Cerebellar nuclear complex (tissue), 1 donor: ENCODE data around the gene CEP250.
"Not testable (repeated sequence)": the region's sequence is repeated elsewhere in the genome, so short reads cannot be mapped to it uniquely, and the experiment has no call there.

ENCODE experiments used
- DNase-seq, 2 experiments: peaks; one replicate each; lab custom pipeline; 2025; lab: John Stamatoyannopoulos, UW

CEP250 gene

DNA sequence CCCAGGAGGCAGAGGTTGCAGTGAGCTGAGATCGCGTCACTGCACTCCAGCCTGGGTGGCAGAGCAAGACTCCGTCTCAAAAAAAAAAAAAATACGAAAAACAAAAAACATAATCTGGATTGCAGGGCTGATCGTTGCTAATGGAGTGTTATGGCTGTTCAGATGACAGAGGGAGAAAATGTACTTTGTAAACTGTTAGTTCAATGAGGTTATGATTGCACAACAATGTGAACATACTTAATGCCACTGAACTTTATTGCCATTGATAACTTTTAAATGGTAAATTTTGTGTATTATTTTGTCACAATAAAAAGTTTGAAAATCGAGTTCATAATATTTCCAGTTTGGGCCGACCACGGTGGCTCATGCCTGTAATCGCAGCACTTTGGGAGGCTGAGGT lies 63.6 kb downstream of the CEP250 start:
- no peak for DNase-seq

DNA sequence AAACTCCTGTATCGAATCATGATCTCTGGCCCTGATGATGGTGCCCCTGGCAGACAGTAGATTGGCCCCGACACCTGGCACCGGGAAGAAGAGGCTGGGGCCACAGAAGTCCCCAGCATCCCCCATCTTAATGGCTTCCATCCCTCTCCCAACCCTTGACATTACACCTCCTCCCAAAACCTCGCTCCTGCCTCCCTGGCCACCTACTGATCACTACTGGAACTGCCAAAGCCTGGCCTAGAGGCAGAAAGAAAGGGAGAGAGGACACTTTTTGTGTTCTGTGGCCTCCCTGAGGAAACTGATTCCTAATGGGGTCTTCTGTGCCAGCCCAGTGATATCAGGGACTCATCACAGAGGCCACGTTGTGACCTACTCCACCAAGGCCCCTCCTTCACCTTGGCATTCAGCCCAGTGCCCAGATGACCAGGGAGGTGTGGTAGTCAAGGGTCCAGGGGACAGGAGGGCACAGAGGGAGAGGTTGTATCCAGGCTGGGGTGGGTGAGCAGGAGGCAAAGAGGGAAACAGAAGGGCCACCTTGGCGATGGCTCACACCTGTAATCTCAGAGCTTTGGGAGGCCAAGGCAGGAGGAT lies 68.0 kb downstream of the CEP250 start:
- DNase-seq, result no peak

DNA sequence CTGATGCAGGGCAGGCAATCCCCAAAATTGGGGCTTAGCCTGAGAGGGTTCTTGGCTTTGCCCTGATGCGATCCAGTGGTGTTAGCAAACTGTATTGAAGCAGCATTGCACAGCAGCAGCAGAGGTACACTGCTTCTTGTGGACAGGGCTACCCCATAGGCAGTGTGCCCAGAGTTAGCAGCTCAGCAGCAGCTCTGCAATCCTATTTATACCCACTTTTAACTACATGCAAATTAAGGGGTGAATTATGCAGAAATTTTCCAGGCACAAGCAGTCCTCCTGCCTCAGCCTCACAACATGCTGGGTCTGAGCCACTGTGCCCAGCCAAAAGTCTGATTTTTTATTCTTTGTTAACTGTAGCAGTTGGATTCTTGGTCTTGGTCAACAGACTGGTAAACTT lies 70.2 kb downstream of the CEP250 start:
- no peak for DNase-seq

DNA sequence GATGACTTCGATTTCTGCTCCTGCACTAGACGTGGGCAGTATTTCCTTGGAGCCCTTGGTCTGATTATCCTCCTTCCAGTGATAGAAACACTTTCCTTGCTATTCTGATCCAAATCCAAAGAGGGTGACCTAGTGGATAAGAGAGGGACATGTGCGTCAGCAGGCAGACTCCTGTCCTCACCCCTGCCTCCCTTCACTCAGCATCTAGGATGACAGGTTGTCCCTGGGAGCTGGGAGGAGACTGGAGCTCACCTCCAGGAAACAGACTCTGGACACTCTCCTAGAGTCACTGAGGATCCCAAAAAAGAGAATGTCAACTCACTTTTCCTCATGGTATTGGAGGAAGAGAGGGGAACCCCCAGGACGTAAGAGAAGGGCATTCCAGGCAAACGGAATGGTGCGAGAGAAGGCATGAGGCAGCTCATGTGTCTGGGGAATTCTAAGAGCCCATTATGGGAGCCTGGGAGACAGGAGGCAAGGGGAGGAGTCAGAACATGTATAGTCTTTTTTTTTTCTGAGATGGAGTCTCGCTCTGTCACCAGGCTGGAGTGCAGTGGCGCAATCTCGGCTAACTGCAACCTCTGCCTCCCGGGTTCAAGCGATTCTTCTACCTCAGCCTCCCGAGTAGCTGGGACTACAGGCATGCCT lies 71.8 kb downstream of the CEP250 start:
- no peak for DNase-seq

DNA sequence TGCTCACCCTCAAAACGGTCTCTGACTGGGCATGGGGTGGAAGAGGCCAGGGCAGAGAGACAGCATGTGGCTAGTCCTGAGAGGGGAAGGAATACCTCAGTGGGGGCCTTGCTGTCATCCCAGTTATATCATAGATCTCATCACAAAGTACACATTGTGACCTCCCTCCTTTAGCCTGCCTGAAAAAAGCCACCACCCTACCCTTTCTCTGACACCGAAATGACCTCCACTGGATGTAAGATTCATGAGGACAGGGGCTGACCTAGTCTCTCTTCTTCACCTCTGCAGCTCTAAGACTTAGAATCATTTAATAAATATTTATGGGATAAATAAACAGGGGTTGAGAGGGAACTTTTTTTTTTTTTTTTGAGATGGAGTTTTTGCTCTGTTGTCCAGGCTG lies 74.2 kb downstream of the CEP250 start, which contains the start of gene C20orf173:
Gene C20orf173, minus strand, starts transcription at position 101 of the 400 bp plus-strand sequence. CDS start 279 bp downstream, outside the sequence.
- DNase-seq, result no peak

DNA sequence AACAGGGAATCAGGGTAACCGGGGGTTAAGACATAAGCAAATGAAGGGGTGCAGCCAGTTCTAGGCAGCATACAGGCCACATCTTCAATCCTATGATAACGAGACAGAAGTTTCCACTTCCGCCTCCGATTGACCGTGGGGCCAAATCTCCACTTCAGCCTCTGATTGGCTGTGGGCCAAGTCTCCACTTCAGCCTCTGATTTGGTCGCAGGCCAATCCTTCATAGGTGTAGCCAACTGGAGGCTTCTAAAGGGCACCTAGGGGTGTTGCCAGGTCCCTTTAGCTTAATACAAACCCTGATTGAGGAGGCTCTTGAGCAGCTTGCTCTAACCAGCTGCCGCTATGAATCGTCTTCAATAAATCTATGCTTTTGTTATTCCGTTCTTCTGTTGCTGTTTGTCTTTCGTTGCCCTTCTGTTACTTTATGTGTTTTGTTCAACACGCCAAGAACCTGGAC lies 84.4 kb downstream of the CEP250 start:
- no peak for DNase-seq

DNA sequence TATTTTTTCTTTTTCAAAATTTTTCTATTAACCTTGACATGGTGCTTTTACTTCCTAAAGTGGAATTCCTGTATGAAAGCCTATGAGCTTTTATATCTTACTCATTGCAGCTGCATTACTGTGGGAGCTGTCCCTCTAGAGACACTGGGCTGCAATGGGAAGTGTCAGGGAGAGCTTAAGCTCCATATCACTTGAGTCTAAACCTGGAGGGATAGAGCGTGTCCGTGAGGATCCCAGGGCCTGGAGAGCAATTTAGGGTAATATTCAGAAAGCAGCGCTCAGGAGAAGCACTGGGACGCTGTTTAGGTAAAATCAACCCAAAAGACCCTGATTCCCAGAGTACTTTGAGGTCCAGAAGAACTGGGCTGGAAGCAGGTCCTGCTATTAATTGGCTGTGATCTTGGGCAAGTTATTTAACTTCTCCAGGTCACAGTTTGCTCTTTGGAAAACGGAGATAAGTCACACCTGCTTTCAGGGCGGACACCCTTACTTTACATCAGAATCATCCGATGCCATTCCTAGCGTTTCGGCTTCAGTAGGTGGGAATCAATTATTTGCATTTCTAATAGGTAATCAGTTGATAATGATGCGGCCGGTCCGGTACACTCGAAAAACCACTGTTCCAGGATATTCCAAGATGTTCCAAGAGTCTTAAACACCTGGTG lies 85.9 kb downstream of the CEP250 start:
- DNase-seq, result no peak

DNA sequence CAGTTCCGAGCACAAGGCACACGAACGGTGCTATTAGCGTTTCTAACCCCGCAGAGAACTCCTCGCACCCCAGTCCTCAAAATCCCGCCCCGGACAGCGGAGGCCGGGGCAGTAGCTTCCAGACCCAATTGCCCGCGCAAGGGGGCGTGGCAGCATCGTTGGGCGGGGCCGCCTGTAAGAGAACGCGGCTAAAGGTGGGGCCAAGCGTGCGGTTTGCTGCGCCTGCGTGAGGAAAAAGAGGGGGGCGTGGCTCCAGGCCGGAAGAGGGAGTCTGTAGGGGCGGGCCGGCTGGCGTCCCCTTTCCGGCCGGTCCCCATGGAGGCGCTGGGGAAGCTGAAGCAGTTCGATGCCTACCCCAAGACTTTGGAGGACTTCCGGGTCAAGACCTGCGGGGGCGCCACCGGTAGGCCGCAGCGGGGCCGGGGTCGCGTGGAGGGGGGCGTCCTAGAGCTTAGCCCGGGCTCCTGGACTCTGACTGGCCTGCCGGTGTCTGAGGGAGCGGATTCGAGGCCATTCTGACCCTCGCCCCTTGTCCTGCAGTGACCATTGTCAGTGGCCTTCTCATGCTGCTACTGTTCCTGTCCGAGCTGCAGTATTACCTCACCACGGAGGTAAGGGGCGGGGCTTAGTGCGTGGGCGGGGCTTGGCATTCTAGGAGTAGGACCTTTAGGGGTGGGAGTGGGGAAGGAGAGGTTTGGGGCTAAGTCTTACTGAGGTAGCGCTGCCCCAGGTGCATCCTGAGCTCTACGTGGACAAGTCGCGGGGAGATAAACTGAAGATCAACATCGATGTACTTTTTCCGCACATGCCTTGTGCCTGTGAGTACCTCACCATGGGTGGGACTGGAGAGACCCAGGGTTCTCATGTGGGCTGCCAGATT lies 86.6 kb downstream of the CEP250 start, which contains the start of gene ERGIC3:
Gene ERGIC3, plus strand, starts transcription at position 296 of the 880 bp plus-strand sequence. Its CDS starts 20 bp downstream, at position 316.
- DNase-seq, result peak; percentile 49 to 67

DNA sequence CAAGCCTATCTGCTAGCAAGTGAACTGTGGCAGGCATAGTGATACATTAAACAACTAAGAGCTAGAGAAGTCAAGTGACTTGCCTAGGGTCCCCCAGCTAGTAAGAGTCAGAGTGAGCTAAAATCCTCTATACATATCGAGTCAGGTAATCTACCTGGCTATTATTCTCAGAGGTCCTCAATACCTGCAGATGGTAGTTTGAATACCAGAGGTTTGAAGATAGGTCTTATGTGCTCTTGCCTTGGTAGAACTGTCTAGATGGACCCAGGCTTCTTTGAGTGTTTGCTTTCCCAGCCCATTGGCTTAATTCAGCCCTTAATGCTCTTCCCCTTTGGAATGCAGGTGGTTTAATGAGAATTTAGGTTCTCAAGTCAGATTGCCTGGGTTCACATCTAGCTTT lies 87.6 kb downstream of the CEP250 start:
- DNase-seq, result no peak

DNA sequence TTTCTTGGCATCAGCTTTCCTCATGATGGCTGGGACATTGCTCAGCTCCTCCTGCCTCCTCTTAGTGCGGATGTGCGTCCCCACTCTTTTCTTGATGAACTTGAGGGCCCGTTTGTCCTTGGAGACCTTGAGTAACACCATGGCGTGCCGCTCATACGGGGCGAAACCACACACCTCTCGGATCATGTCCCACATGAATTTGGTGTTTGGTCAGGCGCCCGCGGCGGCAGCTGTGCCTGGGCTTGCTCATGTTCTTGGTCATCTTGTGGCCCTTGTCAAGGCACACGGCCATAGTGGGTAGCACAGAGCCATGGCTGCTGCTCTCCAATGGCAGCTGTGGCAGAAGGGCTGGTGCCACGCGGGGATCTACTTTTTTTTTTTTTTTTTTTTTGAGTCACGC lies 89.0 kb downstream of the CEP250 start:
- no peak for DNase-seq

DNA sequence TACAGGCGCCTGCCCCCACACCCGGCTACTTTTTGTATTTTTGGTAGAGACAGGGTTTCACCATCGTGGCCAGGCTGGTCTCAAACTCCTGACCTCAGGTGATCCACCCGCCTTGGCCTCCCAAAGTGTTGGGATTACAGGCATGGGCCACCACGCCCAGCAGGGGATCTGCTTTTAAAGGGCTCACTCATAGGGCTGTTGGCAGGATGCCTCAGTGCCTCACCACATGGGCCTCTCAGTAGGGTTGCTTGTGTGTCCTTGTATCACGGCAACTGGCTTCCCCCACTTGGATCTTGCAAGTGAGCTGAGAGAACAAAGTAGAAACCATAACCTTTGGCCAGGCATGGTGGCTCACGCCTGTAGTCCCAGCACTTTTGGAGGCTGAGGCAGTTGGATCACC lies 89.5 kb downstream of the CEP250 start:
- DNase-seq, result not testable (repeated sequence)

DNA sequence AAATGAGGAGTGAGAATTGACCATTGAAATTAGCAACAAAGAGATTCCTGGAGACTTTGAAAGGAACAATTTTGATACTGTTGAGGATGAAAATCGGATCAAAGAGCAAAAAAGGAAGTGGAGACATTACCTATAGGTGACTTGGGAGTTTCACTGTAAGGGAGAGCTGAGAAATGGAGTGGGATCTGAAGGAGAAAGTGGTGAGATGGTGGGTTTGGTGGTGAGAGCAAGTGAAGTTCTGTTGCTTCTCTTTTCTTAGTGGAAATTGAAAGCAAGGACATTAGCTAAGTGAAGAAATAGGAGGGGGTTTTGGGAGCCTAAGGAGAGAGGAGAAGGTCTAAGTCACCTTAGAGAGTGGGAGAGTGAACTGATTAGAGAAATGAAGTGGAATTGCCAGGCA lies 90.7 kb downstream of the CEP250 start:
- DNase-seq, result no peak

DNA sequence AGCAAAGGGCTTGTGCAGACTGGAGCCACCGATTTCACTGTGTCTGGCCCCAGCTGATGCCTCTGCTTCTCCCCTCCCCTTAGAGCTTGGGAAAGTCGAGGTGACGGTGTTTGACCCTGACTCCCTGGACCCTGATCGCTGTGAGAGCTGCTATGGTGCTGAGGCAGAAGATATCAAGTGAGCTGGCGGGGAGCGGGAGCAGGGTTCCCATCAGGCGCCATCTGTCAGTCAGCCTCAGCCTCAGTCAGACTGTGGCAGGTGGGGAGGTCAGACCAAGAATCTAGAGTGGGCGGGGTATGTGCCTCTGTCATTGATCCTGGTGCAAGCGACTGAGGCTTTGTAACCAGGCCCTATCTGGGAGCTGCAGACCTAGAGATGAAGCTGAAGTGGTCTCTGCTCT lies 91.9 kb downstream of the CEP250 start:
- no peak for DNase-seq

DNA sequence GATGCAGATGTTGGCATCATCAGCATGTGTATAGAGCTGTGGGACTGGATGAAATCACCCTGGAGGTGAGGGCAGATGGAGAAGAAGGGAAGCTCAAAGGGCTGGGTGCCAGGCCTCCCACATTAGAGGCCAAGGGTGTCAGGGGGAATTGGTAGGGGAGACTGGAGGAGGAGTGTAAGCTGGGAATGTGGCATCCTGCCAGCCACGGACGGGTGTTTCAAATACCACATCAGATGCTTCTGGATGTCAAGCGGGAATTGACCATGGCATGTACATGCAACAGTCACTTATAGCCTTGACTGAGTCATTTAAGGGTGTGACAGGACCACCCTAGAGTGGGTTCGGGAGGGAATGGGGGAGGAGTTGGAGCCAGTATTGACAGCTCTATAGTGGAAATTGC lies 96.1 kb downstream of the CEP250 start:
- DNase-seq, result no peak

DNA sequence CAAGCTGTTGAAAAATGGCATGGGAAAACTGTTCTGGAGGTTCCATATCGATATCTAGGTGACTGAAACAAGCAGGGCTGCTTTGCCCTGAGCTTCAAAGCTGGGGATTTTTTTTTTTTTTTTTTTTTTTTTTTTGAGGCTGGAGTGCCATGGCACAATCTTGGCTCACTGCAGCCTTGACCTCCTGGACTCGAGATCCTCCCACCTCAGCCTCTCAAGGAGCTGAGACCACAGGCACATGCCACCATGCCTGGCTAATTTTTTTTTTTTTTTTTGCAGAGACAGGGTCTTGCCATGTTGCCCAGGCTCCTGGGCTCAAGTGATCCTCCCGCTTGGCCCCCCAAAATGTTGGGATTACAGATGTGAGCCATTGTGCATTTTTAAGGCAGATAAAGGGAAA lies 97.5 kb downstream of the CEP250 start:
- DNase-seq, result no peak

DNA sequence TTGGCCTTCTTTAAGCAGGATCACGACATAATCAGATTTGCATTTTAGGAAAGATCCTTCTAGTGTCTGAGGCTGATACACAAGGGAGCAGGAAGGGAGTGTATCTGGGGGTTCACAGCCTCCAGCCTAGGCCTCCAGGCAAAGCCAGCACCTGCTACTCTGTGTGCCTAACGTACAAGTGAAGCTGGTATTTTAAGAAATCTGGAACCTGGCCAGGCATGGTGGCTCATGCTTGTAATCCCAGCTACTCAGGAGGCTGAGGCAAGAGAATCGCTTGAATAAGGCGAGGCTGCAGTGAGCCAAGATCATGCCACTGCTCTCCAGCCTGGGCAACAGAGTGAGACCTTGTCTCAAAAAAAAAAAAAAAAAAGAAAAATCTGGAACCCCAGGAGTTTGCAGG lies 100.1 kb downstream of the CEP250 start:
- DNase-seq, result not testable (repeated sequence)

DNA sequence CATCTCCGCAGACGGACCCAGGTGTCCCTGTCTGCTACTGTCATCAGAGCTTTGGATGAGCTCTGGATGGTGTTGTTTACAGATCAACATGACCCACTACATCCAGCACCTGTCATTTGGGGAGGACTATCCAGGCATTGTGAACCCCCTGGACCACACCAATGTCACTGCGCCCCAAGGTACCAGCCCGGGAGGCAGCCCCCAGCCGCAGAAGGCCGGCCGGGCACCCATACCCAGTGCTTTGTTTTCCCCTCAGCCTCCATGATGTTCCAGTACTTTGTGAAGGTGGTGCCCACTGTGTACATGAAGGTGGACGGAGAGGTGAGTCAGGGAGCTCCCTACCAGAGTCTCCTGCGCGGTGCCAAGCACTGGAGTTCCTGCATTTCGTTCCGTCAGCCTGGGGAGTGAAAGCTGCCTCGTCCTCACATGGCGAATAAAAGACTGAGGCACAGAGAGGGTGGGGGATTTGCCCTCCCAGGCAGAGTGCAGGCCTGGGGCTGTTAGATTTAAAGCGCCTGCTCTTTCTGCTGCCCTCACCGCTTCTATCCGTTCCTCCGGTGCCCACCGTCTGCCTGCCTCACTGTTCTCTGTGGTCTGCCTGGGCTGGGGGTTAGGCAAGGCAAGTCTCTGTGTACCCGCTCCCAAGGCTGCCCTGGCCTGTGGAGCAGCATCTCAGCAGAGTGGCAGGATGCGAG lies 100.7 kb downstream of the CEP250 start:
- DNase-seq, result no peak

DNA sequence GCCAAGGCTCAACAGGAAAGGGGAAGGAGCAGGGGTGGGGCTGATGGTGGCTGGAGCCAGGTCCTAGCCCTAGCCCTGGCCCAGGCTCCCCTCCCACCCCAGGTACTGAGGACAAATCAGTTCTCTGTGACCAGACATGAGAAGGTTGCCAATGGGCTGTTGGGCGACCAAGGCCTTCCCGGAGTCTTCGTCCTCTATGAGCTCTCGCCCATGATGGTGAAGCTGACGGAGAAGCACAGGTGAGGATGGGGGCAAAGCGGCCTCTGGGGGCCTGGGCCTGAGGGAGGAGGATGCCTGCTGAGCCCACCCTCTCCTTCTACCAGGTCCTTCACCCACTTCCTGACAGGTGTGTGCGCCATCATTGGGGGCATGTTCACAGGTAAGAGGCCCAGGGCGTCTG lies 101.5 kb downstream of the CEP250 start:
- DNase-seq, result no peak

DNA sequence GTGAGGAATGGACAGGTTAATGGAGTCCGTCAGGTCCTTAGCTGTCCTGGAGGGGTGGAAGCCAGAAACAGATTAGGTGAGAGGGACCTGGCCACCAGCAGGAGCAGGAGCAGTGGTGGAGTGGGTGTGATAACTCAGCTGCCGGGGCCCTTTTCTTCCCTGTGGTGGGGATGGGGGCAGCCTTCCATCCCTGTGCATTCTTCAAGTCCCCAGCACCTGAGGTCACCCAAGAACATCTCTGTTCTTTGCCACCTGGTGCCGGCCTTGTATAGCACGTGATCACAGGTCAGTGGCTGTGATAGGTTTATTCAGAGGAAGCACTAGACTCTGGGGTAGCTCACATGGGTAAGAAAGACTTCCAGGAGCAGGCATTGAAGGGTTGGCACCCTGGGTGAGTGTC lies 103.1 kb downstream of the CEP250 start:
- no peak for DNase-seq

DNA sequence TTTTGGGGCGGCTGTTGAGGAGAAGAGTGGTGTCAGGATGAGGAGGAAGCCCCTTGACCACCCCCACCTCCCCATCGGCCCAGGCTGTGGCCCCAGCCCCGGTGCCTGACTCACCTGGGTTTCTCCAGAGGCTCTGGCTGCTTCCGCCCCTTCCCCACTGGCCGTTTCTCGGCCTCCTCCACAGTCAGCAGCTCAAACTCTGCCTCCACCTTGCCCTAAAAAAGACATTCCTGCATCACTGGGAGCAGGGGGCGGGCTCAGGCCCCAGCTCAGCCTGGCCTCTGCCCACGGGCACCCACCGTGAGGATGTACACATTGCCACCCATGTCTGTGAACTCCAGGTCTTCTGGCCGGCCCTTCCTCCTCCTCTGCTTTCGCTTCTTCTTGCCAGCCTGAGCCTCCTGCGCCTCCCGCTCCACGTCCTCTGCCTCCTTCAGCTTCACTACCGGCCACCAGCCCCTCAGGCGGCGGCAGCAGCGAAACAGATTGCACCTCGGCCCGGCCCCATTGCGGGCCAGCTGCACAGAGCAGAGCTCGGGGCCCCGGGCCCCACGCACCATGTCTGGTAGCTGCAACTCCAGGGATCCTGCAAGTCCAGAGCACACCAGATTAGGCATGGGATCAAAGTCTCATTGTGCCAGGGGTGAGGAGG lies 103.8 kb downstream of the CEP250 start:
- DNase-seq, result no peak

DNA sequence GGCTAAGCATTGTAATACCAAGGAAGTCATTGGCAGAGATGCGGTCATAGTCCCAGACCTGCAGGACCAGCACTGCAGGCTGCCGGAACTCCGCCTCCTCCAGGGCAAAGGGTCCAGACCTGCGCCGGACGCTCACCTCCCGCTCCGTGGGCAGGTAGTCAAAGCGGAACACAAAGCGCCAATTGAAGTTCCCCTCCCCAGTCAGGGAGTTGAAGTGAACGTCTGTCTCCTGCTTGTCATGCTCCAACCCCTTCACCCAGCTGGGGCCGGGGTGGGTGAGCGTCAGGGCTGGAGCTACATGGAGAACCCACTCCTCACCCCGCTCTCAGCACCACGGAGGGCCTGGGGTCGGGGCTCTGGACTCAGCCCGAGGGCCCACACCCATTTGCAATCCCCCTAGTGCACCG lies 104.7 kb downstream of the CEP250 start:
- DNase-seq, result no peak
